Transverse colon (tissue), 4 donors: ENCODE measurements around the gene LRRC57. TPM values are rescaled to one million over a fixed set of nuclear protein-coding genes. Genes with fewer than 3 reads are reported as not detected.

Source experiments
- DNase-seq: peaks from one replicate; pipeline ENCODE4 v3.0.0-alpha.2; 2019
- H3K27ac ChIP-seq, 4 donors: fragments of 200-600 bp; sonication (generic); 2 replicates each; pipeline ENCODE4 v1.5.1; 2016 to 2018; ENCODE audit warnings: inconsistent platforms in 4 of 4
- H3K27me3 ChIP-seq: fragments of 200-600 bp; sonication (generic); 2 replicates; pipeline ENCODE4 v1.5.1; 2017; ENCODE audit warnings: inconsistent platforms
- H3K36me3 ChIP-seq, 4 donors: fragments of 200-600 bp; sonication (generic); 2 replicates each; pipeline ENCODE4 v1.5.1; 2017 to 2019; ENCODE audit warnings: inconsistent platforms in 4 of 4
- H3K4me1 ChIP-seq, 4 donors: fragments of 200-600 bp; sonication (generic); 2 replicates each; pipeline ENCODE4 v1.5.1; 2017 to 2020; ENCODE audit warnings: inconsistent platforms in 4 of 4
- H3K4me3 ChIP-seq, 4 donors: fragments of 200-600 bp; sonication (generic); 1 replicate in 1 of 4; 2 replicates in 3 of 4; pipeline versions ENCODE4 v1.5.1 to v1.6.1; 2017 to 2019; ENCODE audit warnings: inconsistent platforms in 4 of 4
- H3K9me3 ChIP-seq, 2 donors: fragments of 200-600 bp; sonication (generic); 2 replicates each; pipeline ENCODE4 v1.5.1; 2017 to 2019; ENCODE audit warnings: inconsistent platforms in 2 of 2
- EP300 ChIP-seq: sonication (generic); formaldehyde crosslinking; IDR thresholded peaks from one replicate; pipeline ENCODE4 v1.6.1; 2017; ENCODE audit warnings: antibody characterized with exemption, low read depth
- POLR2A ChIP-seq: fragments of 450-650 bp; IDR thresholded peaks from one replicate; pipeline ENCODE4 v1.6.1; 2016; ENCODE audit warnings: antibody characterized with exemption, mild to moderate bottlenecking, moderate library complexity
- POLR2AphosphoS5 ChIP-seq, 3 donors: sonication (generic); formaldehyde crosslinking; IDR thresholded peaks; one replicate each; pipeline ENCODE4 v1.6.1; 2016; ENCODE audit warnings: antibody characterized with exemption in 3 of 3
- WGBS, 2 donors: methylation state at CpG; one replicate each; pipeline ENCODE4 v1.1.5; 2018; ENCODE audit warnings: low coverage in 1 of 2; 5-methylcytosine and 5-hydroxymethylcytosine counted together
- in situ Hi-C, 4 donors: fragments of 200-750 bp; cut with MboI; loops; one replicate each; pipeline versions ENCODE4 v1.15.0 to v1.15.1; 2017; ENCODE audit warnings: low sequenced_read_pairs in 3 of 4, low pct_ligation_motif_present in 1 of 4, low pct_unique_long_range_greater_than_20kb in 1 of 4
- intact Hi-C: fragments of 100-400 bp; cut with DNase I; formaldehyde crosslinking; loops from one replicate; pipeline ENCODE4 v1.15.1; 2023; ENCODE audit warnings: low total_unique reads
- total RNA-seq, 4 donors: library from RNA; depleted of rRNA; stranded (reverse); fragments of >200 nt; gene quantifications; one replicate each; pipeline ENCODE4 v1.1.0, GENCODE V29; 2016
- TF ChIP-seq, protein P1 (sequence below), 5 experiments: fragments of 200-600 bp in 3 of 5; fragments of 450-650 bp in 2 of 5; sonication (generic) in 3 of 5; IDR thresholded peaks; 1 replicate in 2 of 5; 2 replicates in 3 of 5; pipeline ENCODE4 v1.5.1; 2016 to 2017; ENCODE audit warnings: antibody characterized with exemption in 5 of 5, inconsistent platforms in 3 of 5, mild to moderate bottlenecking in 2 of 5, moderate library complexity in 1 of 5

The LRRC57 gene
- 10 to 100 TPM; 12.3 to 42.4 (median 28.7) TPM for total RNA-seq

DNA sequence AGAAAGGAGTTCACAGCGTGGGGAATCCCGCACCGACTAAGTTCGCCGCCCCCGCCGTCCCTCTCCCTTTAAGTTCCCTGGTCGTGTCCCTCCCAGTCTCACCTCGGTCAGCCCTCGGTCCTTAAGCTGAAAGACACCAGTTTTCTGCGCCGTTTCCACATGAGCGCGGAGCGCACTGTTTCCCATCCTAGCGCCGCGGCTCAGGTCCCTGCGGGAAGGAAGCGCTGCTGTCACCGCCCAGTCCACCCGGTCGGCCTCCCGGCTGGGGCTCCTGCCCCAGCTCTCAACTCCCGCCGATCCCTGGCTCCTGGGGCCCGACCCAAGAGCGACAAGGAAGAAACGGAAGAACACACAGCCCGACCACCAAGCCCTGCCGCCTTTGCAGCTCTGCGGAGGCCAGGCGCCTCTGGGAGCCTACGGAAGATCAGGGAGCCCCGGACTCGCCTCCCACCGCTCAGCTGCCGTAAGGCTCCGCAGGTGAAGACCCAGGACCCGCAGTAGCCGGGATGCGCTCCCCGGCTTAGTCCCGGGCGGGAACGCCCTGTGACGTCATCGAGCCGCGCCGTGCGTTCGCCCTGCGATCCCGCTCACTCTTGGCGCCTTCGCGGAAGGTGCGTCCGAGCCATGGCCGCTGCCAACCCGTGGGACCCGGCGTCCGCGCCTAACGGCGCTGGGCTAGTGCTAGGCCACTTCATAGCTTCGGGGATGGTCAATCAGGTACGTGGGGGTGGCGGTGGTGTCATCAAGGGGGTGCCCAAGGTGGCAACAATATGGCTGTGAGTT is at the start of gene LRRC57, which contains the start of gene HAUS2:
Gene LRRC57 (minus strand): TSS at position 545 of the 783 bp plus-strand sequence. CDS start 359 bp downstream, at position 186.
Gene HAUS2 (plus strand): TSS at position 590 of the 783 bp plus-strand sequence. CDS start 35 bp downstream, at position 625.
- in situ Hi-C loops: loop anchor here in 1 of 4 donors (25.0 kb wide), 1 partner anchor 89 kb away; no protein-coding TSS in a partner anchor
- Histone ChIP-seq H3K36me3 (peaks cover 0 to 12% (median 0%) of the 10 kb centered on the region in 4 donors), H3K4me1 (peaks cover 4 to 40% (median 21%) of the 10 kb centered on the region in 4 donors), H3K9me3 (no peaks in the 10 kb centered on the region), H3K4me3 (peak within 1 kb of the TSS; percentile 65 to 94 (median 76)), H3K27ac (peak within 1 kb of the TSS; percentile 91 to 98 (median 93)), H3K27me3 (no peaks in the 10 kb centered on the region)
- DNase-seq: peak; percentile 94
- WGBS, 2 donors: 0% methylated on average over 60 of the region's 71 CpGs; no CpG with 5 or more reads in 1 of the 2 donors
- TF ChIP-seq POLR2A (peak; percentile 95), EP300 (no peak), POLR2AphosphoS5 (IDR thresholded peaks at IDR 0.05) (peak; percentile 96 to 98 (median 97))
- TF ChIP-seq, protein P1, sequence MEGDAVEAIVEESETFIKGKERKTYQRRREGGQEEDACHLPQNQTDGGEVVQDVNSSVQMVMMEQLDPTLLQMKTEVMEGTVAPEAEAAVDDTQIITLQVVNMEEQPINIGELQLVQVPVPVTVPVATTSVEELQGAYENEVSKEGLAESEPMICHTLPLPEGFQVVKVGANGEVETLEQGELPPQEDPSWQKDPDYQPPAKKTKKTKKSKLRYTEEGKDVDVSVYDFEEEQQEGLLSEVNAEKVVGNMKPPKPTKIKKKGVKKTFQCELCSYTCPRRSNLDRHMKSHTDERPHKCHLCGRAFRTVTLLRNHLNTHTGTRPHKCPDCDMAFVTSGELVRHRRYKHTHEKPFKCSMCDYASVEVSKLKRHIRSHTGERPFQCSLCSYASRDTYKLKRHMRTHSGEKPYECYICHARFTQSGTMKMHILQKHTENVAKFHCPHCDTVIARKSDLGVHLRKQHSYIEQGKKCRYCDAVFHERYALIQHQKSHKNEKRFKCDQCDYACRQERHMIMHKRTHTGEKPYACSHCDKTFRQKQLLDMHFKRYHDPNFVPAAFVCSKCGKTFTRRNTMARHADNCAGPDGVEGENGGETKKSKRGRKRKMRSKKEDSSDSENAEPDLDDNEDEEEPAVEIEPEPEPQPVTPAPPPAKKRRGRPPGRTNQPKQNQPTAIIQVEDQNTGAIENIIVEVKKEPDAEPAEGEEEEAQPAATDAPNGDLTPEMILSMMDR (IDR thresholded peaks at IDR 0.05): peak in 1 of 5 experiments; percentile 34
- intact Hi-C loops: no loop called here

DNA sequence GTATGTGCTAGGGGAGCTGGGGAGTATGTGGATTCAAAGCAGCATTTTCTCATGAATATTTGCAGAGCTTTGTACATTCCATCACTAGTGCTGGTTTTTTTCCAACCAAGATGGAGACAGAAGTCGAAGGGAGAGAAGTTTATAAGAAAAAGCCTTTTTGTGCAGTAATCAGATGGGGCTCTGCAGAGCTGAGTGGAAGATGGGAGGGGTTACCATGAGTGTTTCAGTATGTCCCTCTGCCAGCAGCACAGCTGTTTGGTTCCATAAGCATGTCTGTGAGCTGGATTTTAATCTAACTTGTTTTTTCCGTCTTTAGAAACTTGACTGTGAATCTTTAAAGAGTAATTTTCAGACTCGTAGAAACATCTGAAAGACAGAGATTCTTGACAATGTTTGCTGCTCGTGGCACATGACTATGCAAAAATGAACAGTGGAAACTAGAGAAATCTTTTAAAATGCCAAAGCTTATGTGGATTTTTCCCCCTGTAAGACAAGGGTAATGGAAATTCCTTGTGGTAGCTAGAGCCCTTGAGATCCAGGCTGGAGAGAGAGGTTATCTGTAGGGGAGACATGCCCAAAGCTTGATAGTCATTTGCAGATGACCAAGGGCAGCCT is 47.1 kb upstream of the LRRC57 start:
- Histone ChIP-seq H3K27me3 (no peaks in the 10 kb centered on the region), H3K4me1 (peaks cover 10 to 46% (median 24%) of the 10 kb centered on the region in 4 donors), H3K4me3 (no peak overlapping the region), H3K9me3 (no peaks in the 10 kb centered on the region), H3K27ac (peak overlapping the region; percentile 45 to 79 (median 51)), H3K36me3 (no peaks in the 10 kb centered on the region)
- WGBS, 2 donors: 60 to 77% methylated on average over 4 of the region's 4 CpGs
- intact Hi-C loops (no loop called here), in situ Hi-C loops (loop anchor here in 1 of 4 donors (10.0 kb wide), 1 partner anchor 59 kb away; no protein-coding TSS in a partner anchor)
- DNase-seq: no peak
- TF ChIP-seq EP300 (no peak), POLR2AphosphoS5 (IDR thresholded peaks at IDR 0.05) (no peak), POLR2A (no peak)
- TF ChIP-seq, protein P1 (IDR thresholded peaks at IDR 0.05): no peak

DNA sequence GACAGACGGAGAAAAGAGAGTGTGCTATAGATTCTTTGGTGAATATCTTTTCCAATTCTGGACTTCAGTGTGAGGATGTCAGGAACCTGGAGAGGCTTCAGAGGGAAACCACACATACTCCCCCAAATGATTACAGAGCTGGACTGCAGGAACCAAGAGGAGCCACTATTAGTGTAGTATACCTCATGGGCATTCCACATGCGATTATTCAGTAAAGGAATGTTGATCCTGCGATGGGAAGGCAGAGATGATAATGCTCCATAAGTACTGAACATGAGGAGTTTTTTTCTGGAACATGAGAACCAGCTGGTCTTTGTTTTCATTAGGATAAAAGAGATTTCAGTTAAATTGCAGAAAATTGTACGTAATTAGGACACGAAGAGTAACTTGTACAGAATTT is 45.5 kb upstream of the LRRC57 start:
- DNase-seq: no peak
- Histone ChIP-seq H3K4me3 (no peak overlapping the region), H3K36me3 (no peaks in the 10 kb centered on the region), H3K4me1 (peaks cover 10 to 46% (median 26%) of the 10 kb centered on the region in 4 donors), H3K27ac (peak overlapping the region; percentile 71 to 81 (median 78)), H3K9me3 (no peaks in the 10 kb centered on the region), H3K27me3 (no peaks in the 10 kb centered on the region)
- TF ChIP-seq POLR2A (no peak), EP300 (no peak), POLR2AphosphoS5 (IDR thresholded peaks at IDR 0.05) (no peak)
- TF ChIP-seq, protein P1 (IDR thresholded peaks at IDR 0.05): no peak
- in situ Hi-C loops (loop anchor here in 1 of 4 donors (10.0 kb wide), 1 partner anchor 61 kb away; no protein-coding TSS in a partner anchor), intact Hi-C loops (no loop called here)
- WGBS, 2 donors: 68 to 78% methylated on average over 5 of the region's 5 CpGs

GRCh38 chr15:42593143-42593542 is 44.5 kb upstream of the LRRC57 start:
- TF ChIP-seq POLR2AphosphoS5 (IDR thresholded peaks at IDR 0.05) (no peak), POLR2A (no peak), EP300 (no peak)
- TF ChIP-seq, protein P1 (IDR thresholded peaks at IDR 0.05): no peak
- intact Hi-C loops: no loop called here
- Histone ChIP-seq H3K27ac (peak overlapping the region; percentile 71 to 81 (median 78)), H3K4me3 (no peak overlapping the region), H3K4me1 (peaks cover 10 to 46% (median 26%) of the 10 kb centered on the region in 4 donors), H3K9me3 (no peaks in the 10 kb centered on the region), H3K27me3 (no peaks in the 10 kb centered on the region), H3K36me3 (no peaks in the 10 kb centered on the region)
- peak; percentile 18 for DNase-seq
- WGBS, 2 donors: 74 to 77% methylated on average over 2 to 4 of the region's 4 CpGs
- in situ Hi-C loops: loop anchor here in 1 of 4 donors (10.0 kb wide), 1 partner anchor 62 kb away; no protein-coding TSS in a partner anchor
